Raji (cell line): ENCODE results near the gene MTA3.

Source experiments
- POLR2A ChIP-seq: IDR thresholded peaks from 2 replicates; pipeline ENCODE4 v1.6.1; 2011; ENCODE audit warnings: low read depth, low read length, control low read depth; ENCODE audit not compliant: insufficient read depth

The MTA3 gene

DNA sequence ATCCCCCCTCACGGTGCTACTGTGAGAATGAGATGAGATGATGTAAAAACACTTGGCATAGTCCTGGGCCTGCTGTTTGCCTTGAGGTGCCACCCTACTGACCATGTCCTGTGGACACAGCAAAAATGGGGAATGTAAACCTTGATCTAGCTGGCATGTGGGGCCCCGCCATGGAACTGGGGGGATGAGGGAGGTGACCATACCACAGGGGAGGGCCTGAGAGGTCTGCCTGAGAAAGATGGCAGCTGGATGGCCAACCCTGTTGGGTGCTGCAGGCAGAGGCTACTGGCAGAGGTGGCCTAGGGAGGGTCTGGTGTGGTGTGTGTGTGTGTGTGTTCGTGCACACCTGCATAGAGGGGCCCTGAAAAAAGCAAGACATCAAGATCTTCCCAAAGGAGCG is 223.2 kb downstream of the MTA3 start:
- no peak for TF ChIP-seq POLR2A

DNA sequence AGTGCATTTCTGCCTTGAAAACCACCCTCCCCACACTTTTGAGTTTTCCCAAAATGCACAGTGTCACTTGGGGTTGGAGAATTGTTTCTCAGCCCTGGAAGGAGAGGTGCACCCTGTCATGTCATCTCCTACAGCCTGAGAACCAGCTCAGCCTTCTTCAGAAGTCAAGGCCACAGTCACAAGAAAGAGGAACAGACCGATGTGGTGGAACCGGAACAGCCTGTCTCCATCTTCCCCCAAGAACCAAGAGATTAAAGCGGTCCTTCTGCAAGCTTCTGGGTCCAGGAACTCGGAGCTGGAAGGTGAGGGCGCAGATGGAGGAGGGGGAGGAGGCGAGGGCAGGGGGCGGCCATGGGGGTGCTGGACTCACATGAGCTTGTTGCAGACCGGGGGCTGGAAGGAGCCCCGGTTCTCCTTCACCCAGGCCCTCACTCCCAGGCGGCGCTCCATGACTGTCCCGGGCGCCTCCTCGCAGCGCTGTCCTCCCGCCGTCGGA is 223.7 kb downstream of the MTA3 start:
- no peak for TF ChIP-seq POLR2A

DNA sequence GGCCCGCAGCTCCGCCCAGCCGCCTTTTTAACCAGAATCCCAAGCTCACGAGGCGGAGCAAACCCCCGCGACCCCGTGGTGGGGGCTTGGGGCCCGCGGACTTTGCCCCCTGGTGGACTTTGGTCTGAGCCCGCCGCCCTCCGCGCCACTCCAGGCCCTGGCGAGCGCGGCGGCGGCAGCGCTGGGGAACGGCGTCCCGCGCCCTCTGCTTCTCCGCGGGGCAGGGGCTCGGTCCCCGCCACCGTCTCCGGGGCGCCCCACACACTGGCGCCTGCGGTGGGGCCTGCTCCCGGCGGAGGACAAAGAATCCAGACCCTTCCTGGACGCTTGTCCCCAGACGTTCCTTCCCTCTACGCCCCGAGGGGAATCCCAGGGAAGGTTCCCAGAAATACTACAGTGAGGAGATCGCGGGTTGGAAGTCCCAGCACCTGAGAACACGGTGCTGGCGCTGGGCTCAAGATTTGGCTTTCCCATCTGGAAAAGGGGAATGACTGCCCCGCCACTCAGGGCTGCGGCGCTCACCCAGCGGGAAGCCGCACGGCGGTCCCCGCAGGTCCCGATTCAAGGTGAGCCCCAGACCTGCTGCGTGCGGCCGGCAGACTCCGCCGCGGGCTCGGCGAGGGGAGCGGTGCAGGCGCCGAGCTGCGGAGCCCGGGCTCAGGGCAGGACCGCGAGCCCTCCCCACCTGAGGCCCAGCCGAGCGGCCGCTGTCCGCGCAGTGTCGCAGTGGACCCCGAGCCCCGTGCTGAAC is 224.3 kb downstream of the MTA3 start, which contains the start of gene HAAO:
HAAO (minus strand) TSS at position 1 of the 751 bp plus-strand sequence. CDS start 47 bp downstream, outside the sequence.
- no peak for TF ChIP-seq POLR2A

DNA sequence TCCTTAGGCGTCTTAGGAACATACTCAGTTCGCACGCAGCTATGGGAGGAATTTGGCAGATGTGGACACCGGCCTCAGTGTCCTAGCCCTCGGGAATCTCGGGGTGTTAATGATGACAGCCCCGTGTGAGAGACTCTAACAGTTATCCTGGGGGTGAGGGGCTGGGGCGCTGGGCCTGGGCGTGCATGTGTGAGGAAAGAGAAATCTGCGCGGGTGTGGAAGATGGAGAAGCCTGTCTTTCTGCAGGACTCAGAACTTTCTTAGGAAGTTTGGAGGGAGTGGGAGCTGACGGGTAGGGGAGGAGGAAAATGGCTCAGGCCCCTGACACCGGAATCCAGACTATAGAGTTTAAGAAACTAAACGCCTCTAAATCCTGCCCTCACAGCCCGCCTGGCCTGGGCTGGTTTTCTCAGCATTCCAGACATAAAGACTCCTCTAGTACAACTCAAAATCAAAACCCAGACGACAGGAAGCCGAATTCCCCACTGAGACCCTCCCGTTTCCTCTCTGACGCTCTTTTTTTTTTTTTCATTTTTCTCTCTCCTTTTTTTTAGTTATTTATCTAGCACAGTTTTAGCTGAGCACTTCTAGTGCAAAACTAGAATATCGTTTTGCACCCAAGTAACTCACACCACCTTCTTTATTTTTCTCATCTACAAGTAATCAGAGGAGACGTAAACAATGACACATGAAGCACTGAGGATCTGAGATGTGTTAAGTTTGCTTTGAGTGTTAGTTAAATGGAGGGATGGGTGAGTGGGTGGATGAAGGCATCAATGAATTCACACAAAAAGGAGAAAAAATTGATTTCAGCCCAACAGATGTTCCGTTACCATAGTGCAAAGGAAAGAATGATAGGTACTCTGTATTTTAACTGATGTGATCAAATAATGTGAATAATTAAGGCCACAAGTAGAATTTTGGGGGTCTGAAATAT is 225.2 kb downstream of the MTA3 start:
- TF ChIP-seq POLR2A, result no peak

DNA sequence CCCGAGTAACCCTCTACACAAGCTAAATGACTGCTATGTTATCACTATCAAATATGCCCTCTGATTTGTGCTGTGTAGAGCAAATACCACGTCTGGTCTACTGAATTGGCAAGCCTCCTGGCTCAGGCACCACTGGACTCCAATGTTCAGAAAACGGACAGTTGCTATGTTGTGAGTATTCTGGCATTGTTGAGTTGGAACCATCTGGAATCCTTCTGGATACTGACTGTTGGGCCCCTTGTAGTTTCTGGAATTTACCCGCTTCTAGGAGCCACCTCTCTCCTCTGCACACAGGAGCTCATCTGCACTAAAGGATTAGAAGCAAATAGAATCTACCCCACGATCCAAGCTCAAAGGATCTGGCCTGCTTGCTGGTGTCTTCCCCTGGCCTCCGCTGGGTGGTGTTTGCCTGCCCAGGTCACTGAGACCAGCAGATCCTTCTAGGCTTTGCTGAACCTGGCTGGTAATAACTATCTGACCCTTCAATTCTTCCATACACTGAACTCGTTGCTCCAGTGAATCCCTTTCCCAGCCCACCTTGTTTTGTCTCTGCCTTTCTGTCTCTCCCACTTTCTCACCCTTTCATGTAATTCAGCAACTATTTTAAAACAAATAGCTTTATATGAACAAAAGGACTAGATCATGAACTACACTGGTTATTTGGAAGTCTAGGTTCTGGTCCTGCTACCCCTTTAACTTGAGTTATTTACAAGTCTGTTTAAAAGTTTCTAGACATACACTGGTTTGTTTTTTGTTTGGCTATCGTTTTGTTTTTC is 226.0 kb downstream of the MTA3 start:
- TF ChIP-seq POLR2A, result no peak

DNA sequence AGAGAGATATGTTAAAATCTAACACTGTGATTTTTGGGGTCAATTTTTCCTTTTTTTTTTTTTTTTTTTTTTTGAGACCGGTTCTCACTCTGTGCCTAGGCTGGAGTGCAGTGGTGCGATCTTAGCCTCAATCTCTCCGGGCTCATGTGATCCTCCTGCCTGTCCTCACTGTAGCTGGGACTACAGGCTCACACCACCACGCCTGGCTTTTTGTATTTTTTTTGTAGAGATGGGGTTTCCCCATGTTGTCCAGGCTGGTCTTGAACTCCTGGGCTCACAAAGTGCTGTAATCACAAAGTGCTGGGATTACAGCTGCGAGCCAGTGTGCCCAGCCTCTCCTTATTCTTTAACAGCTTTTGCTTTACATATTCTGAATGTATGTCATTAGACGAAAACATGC is 226.8 kb downstream of the MTA3 start:
- no peak for TF ChIP-seq POLR2A

DNA sequence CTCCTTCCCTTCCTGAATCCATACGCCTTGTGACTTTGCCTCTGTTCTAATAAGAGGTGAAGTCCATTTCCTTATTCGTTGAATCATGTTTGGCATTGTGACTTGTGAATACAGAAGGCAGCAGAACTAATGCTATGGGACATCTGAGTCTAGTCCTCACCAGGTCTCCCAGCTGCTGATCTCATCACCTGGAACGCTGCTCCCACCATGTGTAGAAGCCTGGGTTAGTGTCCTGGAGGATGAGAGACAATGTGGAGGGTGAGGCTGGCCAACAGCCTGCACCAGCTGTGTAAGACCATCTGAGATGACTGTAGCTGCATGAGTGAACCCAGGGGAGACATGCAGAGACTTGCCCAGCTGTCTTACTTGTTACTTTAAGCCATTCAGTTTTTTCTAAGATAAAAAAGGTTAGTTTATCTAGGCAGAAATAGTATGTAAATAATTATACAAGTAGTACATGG is 227.4 kb downstream of the MTA3 start:
- no peak for TF ChIP-seq POLR2A

DNA sequence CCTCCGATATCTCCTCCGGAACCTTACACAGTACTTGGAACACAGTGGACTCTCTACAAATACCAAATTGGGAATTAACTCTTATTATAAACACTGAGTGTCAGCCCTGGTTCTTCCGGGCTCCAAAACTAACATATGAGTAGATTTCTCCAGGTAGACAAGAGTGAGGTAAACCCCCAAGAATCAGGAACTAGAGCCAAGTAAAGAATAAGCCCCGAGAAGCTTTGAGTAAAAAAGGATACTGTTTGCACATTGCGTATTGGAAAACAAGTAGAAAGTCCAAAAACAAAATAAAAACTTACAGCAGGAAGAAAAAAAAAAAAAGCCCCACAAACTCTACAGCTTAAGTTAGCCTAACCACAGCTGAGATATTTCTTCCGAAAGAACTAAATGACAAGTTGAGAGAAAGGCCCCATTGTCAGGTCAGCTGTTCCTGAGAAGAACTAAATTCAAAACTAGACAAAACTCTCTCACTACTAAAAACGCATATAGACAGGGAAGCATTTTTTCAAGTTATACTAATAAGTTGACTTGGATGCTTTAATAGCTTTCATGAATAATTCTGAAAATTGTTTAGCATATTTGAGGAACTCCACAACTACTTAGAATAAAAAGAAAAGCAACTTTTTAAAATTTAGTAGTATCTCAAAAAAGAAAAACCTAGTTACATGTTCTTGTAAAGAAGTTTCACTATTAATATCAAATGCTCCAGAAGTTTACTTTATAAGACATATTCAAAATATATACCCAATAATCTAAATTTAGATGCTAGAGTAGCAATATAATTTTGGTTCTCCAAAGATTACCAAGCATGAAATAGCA is 228.2 kb downstream of the MTA3 start:
- no peak for TF ChIP-seq POLR2A

DNA sequence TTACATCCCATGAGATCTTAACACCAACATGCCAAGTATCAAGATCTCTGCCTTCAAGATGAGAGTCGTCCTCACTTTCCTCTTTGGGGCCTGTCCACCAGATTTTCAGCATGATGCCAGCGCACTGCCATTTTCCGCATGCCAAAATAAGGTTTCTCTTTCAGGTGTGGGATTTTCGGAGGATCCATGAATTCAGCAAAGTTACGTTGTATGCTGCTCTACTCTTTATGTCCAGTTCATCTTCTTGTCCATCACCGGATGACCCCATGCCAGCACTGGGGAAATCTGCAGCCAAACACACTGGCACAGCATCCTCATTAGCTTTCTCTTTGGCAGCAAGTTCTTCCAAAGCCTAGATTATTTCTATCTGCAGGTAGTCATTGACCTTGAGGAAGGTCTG is 228.8 kb downstream of the MTA3 start:
- no peak for TF ChIP-seq POLR2A

DNA sequence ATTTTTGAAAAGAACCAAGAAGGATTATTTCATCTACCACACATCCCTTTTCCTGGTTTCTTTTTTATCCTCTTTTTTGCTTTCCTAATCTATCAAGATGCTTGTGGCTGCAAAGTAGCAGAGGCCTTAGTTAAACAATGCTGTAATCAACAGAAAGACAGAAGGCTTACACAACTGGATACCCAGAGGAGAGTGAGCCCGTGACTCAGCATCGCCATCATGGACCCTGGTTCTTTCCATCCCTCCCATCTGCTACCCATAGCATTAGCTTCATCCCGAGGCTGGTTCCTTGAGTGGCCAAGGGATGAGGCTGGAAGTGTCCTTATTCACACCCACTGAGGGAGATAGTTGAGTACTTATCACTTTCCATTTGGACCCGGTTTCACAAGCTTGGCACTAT is 231.4 kb downstream of the MTA3 start:
- no peak for TF ChIP-seq POLR2A

DNA sequence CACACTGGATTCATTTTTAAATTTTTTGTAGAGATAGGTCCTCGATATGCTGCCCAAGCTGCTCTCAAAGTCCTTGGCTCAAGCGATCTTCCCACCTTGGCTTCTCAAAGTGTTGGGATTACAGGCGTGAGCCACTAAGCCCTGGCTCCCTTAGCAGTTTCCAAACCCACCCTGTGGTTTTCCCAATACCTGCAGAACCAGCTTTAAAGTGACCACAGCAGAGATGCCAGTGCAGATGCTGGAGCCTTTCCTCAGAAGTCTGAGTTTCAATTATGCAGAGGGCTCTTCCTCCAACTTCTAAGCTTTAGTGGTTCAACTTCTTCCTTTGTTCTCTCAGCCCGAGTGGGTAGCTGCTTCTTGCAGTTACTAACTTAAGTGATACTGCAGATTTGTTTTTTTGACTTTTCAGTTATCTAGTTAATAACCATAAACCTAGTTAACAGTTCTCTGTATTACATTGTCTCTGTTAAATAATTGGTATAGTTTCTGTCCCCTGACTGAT is 232.1 kb downstream of the MTA3 start:
- no peak for TF ChIP-seq POLR2A

DNA sequence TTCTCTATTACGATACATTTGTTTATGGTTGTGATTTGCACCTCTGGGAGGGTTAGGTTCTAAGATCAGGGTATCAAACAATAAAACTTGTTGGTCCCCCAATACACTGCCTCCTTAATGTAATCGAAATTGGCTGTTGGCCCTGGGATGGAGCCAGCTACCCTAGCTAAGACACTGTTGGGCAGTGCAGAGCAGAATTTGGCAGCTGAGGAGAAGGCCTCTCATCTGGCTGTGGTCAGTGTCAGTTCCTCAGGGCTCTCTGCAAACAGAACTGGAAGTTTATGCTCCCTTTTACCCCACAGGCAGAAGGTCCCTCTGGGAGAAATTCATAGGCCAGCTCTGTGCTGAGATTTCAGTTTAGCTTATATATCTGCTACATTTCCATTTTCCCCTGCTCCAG is 232.5 kb downstream of the MTA3 start:
- TF ChIP-seq POLR2A, result no peak

DNA sequence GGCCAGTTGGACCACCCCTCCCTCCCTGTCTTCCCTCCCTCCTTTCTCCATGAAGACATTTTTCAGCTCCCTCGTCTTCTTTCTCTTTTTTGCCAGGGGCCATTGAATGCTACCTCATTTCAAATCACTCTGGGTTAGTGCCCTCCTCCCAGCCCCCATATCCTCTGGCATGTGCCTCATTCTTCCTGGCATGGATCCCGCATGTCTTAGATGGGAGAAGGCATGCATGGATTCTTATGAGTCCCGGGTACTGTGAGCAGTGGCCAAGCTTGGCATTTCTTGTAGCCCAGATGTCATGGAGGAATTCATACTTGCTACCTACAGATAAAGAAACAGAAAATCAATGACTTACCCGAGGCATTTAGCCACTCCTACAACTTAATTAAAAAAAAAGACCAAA is 232.9 kb downstream of the MTA3 start:
- no peak for TF ChIP-seq POLR2A

DNA sequence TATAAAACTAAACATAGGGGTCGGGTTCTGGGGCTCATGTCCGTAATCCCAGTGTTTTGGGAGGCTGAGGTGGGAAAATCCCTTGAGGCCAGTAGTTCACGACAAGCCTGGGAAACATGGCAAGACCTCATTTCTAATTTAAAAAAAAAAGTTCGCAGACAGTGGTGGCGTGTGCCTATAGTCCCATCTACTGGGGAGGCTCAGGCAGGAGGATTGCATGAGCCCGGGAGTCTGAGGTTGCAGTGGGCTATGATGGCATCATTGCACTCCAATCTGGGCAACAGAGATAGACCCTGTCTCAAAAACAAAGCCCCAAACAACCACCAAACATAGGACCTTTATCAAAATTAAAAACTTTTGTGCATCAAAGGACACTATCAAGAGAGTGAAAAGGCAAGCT is 233.7 kb downstream of the MTA3 start:
- TF ChIP-seq POLR2A, result no peak
